HG02852 (cell line): ENCODE results near the gene CPLX3.

ENCODE experiments used
- ATAC-seq: cut with Tn5 transposase; IDR thresholded peaks from one replicate; pipeline ENCODE4 v1.9.1; 2021; ENCODE audit warnings: mild to moderate bottlenecking, moderate library complexity; ENCODE audit not compliant: unreplicated experiment

Gene CPLX3

DNA sequence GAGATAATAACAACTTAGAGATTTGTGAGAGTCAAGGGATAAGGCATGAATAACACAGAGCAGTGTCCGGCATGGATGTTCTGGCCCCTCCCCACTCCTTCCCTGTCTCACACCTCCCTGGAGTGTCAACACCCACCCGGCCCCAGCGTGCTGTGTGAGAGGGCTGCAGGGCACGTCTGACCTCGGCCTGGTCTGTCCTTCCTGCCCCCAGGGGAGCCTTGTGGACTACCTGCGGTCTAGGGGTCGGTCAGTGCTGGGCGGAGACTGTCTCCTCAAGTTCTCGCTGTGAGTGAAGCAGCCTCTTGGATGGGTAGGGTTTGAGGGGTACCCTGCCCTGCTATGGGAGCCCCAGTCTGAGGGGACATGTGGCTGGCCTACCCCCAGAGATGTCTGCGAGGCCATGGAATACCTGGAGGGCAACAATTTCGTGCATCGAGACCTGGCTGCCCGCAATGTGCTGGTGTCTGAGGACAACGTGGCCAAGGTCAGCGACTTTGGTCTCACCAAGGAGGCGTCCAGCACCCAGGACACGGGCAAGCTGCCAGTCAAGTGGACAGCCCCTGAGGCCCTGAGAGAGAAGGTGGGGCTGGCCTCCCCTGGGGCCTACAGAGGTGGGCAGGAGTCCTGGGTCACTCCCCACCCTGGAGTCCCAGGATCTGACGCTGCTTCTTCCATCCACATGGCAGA, 25.0 kb upstream of the CPLX3 start:
- no peak for ATAC-seq

DNA sequence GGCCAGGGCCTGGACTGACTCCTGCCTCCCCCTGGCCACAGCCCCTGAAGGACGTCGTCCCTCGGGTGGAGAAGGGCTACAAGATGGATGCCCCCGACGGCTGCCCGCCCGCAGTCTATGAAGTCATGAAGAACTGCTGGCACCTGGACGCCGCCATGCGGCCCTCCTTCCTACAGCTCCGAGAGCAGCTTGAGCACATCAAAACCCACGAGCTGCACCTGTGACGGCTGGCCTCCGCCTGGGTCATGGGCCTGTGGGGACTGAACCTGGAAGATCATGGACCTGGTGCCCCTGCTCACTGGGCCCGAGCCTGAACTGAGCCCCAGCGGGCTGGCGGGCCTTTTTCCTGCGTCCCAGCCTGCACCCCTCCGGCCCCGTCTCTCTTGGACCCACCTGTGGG, 24.1 kb upstream of the CPLX3 start:
- no peak for ATAC-seq

DNA sequence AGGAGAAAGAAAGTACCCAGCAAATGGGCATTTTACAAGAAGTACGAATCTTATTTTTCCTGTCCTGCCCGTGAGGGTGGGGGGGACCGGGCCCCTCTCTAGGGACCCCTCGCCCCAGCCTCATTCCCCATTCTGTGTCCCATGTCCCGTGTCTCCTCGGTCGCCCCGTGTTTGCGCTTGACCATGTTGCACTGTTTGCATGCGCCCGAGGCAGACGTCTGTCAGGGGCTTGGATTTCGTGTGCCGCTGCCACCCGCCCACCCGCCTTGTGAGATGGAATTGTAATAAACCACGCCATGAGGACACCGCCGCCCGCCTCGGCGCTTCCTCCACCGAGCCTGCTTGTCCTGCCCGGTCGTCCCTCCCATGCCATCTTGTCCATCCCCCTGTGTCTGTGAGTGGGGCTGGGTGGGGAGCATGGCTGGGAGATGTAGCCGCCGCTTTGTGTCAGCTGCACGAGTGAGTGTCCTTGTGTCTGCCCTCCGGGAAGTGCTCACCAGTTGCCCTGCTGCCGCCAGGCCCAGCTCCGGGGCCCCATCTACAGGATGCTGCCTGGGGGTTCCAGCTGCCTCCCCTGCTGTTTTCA, 23.5 kb upstream of the CPLX3 start:
- no peak for ATAC-seq

DNA sequence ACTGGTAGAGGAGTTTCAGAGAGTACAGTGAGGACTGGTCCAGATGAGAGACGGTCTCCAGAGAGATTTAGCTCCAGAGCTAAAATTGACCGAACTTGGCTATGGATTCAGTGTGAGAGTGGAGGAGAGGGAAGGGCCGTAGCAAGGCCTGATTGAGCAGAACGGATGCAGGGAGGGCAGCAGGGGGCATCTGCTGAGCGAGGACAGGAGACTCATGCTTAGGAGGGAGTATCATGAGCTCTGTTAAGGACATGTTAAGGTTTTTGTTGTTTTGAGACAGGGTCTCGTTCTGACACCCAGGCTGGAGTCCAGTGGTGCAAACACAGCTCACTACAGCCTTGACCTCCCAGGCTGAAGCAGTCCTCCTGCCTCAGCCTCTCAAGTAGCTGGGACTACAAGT, 21.5 kb upstream of the CPLX3 start:
- no peak for ATAC-seq

DNA sequence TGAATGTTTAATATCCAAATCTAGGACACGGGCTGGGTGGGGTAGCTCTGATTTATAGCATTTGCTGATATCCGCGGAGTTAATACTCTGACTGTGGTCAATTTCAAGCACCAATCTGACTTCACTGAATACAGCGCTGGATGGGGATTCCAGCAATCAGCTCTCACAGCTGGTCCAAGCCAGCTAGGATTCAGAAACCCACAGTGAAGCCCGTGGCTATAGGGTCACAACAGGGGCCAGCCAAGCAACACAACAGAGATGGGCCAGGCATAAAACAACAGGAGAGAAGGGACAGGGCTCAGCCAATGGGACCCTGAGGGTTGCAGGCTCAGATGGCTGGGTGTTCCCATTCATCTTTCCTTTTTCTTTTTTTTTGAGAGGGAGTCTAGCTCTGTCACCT, 19.1 kb upstream of the CPLX3 start:
- no peak for ATAC-seq

DNA sequence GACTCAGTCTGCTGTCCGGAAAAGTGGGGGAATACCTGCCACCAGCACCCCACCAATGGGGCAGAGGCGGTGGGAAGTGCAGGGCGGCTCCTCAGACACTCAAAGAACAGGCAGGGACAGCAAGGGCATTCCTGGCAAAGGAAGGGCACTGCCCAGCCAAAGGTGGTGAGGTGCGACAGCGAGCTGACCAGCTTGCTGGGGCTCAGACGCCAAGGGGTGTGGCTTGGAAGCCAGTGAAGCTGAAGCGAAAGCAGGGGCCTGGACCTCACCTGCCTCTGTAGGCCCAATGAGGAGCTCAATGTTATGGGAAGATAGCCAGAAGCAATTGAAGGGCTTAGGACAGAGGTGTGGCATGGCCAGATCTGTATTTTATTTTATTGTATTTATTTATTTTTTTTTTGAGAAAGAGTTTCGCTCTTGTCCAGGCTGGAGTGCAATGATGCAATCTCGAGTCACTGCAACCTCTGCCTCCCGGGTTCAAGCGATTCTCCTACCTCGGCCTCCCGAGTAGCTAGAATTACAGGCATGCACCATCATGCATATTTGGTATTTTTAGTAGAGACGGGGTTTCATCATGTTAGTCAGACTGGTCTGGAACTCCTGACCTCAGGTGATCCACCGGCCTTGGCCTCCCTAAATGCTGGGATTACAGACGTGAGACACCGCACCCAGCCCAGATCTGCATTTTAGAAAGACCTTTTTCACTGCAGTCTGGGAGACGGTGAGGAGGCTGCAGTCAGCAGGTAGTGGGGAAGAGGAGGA, 18.2 kb upstream of the CPLX3 start:
- no peak for ATAC-seq

DNA sequence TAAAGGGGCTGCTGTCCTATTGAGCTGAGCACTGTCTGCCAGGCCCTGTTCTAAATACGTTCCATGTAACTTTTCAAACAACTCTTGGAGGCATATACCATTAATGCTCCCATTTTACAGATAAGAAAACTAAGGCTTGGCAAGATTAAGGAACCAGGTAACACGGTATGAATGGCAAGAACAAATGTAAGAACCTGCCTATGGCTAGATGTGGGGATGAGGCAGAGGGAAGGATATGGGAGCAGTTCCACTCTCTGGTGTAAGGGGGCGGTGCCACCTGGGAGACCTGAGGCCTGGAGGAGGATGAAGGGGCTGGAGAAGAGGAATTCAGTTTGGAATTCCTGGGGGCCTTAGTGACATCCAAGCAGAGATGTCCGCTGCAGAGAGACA, 17.6 kb upstream of the CPLX3 start:
- no peak for ATAC-seq

DNA sequence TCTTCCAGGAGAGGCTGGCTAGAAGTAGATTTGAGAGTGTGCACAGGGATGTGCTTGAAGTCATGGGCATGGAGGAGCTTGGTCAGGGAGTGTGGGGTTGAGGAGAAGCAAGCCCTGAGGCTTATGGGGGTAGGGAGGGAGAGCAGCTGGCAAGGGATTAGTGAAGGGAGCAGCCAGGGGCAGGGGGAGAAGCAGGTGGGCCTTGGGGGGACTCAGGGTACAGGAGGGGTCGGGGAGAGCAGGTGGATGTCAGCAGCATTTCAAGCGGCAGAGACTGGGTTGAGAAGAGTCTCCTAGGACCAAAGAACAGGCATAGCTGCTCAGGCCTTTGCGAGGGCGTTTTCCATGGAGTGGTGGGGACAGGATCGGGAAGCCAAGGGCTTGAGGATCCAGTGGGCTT, 17.2 kb upstream of the CPLX3 start:
- no peak for ATAC-seq

DNA sequence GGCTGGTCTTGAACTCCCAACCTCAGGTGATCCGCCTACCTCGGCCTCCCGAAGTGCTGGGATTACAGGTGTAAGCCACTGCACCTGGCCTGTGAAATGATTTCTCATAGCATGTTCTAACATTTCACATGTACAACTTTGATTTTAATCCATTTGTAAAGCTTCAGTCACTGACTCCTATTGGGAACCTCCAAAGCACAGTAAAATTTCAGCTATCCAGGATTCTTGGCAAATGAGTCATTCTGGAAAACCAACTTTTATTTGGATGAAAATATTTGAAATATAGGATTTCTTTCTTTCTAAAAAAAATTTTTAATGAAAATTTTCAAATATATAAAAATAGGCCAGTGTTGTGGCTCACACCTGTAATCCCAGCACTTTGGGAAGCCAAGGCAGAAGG, 16.5 kb upstream of the CPLX3 start:
- no peak for ATAC-seq

DNA sequence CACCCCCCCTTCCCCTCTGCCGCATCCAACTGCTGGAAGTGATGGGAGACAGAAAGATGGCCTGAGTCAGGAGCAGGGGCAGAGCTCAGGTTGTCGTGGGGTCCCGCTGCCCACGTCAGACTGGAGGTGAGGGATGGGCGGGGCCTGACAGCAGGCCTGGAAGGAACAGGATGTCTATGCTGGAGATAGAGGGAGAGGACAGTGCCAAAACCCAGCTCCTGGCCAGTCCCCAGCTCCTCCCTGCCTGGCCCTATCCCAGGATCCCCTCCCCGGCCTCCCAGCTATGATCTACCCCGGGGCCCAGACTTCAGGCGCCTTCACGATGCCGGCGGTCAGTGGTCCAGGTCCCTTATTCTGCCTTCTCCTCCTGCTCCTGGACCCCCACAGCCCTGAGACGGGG, 13.9 kb upstream of the CPLX3 start, which contains the start of gene LMAN1L:
Gene LMAN1L, plus strand, starts transcription at position 303 of the 400 bp plus-strand sequence. Its CDS starts 20 bp downstream, at position 323.
- no peak for ATAC-seq

DNA sequence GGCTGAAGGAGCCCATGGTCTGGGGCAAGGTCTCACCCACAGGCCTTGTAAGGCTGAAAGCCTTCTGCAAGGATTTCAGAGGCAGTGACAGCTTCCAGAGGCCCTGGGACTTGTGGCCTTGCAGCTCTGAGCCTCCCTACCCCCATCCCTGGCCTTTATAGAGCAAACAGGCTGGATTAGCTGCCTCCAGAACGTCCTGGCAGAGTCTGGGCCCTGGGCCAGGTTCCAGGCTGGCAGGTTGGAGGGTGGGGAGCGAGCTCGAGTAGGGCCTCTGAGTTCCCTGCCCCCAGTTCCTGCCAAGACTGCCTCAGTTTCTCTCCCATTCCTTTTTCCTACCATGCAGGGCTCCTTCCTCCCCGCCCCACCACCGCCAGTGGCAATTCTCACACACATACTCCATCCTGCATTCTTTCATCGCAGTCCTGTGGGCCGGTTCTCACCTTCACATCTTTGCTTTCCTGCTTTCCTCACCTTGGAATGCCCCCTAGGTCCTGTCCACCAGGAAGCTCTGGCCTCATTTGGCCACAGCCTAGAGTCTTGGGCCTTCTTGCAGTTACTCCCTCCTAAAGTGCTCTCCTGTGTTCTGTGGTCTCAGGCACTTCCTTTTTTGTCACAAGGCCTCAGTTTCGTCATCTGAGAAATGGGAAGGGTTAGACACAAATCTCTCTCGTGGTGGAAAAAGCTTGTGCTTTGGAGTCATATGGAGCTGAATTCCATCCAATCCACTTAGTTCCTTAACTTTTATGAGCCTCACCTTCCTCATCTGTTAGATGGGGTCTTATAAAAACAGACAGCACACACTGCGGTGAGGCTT, 11.1 kb upstream of the CPLX3 start:
- no peak for ATAC-seq

DNA sequence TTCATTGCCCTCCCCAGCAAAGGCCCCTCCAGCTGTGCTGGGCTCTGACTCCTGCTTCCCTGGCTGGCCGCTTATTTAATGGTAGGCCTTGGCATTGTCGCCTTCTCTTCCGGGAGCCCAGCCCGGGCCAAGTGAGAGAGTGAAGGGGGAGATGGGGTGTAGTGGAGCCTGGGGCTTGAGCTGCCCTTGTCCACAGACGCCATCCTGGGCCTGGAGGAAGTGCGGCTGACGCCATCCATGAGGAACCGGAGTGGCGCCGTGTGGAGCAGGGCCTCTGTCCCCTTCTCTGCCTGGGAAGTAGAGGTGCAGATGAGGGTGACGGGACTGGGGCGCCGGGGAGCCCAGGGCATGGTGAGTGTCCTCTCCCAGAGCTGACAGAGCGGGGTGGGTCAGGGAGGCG, 10.5 kb upstream of the CPLX3 start:
- no peak for ATAC-seq

DNA sequence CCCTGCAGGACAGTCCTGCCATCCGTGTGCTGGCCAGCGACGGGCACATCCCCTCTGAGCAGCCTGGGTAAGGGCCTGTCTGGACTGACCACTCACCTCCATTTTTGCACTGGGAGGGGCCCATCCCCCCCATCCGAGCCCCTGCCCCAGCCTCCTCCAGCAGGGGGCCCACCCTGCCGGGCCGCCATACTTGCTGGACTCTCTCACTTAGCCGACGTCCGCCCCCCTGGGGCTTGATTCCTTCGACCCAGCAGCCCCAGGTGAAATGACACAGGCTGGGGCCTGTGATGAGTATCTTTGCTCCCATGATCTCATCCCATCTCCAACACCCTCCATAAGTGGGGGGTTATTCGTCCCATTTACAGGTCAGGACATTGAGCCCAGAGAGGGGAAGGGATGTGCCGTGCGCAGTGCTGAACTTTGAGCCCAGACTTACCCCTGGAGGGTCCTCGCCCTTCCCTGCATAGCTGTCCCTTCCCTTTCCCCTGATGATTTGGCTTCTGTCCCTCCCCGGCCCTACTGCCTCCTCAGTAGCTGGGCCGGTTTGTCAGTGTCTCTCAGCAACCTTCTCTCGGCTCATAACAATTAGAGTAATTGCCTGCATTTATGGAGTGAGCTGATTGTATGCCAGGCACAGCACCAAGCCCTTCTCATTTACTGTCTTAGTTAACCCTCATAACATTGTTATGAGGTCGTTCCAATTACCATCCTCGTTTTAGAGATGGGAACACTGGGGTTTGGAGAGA, 9.6 kb upstream of the CPLX3 start:
- ATAC-seq: no peak

DNA sequence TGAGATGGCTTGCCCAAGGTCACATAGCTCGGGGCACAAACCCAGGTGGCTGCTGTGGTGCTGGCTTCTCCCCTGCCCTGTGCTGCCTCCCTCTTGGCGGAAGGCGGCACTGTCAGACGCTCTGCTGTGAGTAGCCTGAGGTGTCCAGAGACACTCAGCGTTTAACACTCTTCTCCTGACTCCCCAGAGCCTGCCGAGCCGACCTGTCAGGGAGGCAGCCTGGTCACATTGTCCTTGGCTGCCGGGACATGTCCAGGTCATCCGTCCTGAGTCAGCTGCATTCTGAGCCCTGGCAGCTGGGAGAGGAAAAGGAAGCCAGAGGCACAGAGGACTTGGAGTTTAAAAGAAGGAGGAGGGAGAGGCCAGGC, 9.1 kb upstream of the CPLX3 start:
- no peak for ATAC-seq

DNA sequence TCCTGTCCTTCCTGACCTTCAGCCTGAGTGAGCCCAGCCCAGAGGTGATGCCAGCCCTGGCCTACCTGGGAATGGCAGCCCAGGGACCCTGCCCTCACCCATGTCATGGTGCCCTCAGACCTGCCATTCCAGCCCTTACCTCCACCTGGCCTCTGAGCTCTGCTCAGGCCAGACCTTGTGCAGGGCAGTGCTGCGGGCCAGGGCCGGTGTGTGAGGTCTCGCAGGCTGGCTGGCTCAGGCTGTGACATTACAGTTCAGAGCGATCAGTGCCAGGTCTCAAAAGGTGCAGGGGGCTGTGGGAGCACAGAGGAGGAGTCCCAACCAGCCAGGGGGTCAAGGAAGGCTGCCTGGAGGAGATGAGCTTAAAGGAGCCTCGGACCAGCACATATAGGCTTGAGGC, 6.4 kb upstream of the CPLX3 start:
- ATAC-seq: no peak

DNA sequence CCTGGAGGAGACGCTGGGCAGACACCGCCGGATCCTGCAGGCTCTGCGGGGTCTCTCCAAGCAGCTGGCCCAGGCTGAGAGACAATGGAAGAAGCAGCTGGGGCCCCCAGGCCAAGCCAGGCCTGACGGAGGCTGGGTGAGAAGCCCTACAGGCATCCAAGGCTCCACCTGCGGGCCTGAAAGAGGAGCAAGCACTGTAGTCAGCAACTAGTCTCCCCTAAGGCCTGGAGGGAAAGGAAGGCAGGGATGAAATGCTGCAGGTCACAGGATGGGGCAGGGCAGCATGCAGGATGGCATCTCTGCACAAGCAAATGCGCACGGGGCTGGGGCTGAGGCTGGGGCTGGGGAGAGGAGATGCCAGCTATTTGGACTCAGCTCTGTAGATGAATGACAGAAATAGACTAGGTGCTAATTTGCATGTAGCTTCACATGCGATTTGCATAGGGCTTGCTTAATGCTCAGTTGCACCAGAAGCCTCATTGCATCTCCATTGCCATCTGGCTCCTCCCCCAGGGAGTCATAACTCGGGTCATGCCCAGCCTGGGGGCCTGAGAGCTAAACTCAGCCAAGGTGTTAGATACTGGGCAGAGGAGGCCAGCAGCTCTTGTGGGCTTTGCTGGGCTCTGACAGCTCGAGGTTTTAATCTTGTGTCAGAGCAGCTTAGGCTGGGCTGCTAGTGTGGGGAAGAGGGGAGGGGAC, 5.2 kb upstream of the CPLX3 start:
- no peak for ATAC-seq

DNA sequence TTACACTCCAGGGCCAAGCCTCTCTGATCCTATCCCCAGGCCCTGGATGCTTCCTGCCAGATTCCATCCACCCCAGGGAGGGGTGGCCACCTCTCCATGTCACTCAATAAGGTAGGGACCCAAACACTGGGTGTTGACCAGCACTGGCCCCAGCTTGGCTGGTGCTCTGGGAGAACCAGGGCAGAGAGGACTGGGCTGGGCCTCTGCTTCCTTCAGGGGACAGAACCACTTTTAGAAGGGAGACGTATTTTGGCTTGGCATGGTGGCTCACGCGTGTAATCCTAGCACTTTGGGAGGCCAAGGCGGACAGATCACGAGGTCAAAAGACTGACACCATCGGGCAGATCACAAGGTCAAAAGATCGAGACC, 4.7 kb upstream of the CPLX3 start:
- no peak for ATAC-seq

DNA sequence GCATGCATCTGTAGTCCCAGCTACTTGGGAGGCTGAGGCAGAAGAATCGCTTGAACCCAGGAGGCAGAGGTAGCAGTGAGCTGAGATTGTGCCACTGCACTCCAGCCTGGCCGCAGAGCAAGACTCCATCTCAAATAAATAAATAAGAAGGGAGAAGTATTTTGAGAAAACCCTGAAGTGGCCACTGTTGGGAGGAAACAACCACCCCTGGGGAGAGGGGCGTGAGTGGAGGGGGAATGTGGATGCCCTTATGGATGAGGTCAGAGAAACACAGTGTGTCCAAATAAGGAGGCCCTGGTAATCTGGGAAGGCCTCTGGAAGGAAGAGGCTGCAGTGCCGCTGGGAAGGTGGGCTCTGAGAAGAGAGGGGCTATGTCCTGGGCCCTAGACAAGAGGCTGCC, 4.2 kb upstream of the CPLX3 start:
- no peak for ATAC-seq

DNA sequence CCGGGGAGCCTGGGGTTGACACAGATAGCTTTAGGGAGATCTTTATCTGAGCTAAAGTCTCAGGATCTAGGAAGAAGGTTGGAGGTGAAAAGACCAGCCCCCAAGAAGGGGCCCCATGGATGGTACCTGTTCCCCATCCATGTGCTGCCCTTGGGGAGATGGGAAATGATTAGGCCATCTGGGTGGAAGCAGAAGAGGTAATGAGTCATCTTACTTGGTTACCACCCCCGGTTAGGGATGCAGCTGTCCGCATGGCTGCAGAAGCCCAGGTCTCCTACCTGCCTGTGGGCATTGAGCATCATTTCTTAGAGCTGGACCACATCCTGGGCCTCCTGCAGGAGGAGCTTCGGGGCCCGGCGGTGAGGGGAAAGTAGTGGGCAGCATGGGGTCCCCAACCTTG, 3.1 kb upstream of the CPLX3 start:
- ATAC-seq: no peak

DNA sequence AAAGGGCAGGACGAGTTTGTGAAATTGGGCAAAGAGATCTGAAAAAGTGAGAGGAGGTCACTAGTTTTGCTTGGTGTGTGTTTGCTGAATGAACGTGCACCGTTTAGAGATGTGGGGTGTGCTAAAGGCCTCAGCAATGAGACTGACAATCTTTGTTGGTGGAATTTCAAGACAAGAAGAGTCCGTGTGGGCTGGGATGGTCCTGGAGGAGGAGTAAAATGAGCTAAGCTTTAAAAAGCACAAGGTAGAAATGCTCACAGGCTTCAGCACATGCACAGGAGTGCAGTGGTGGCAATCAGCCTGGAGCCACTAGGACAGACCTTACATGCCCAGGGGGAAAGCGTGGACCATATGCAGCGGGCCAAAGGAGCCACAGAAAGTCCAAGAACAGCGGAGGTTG, 1.5 kb upstream of the CPLX3 start:
- ATAC-seq: no peak
